Smooth muscle cell of the coronary artery (primary cell): ENCODE measurements around the gene RPL22L1. TPM values are rescaled to one million over a fixed set of nuclear protein-coding genes. Genes with fewer than 3 reads are reported as not detected.

Experiments used
- total RNA-seq: library from RNA; depleted of rRNA; stranded (reverse); fragments of >200 nt; gene quantifications from 2 replicates; pipeline ENCODE4 v1.2.3, GENCODE V29; 2014; ENCODE audit warnings: low replicate concordance

RPL22L1 gene
- 12.2 and 88.0 TPM in 2 replicates for total RNA-seq

GRCh38 chr3:170869645-170870593 is at the start of gene RPL22L1:
RPL22L1 (minus strand) TSS chr3:170870195; CDS start chr3:170870167, 28 bp downstream.

DNA sequence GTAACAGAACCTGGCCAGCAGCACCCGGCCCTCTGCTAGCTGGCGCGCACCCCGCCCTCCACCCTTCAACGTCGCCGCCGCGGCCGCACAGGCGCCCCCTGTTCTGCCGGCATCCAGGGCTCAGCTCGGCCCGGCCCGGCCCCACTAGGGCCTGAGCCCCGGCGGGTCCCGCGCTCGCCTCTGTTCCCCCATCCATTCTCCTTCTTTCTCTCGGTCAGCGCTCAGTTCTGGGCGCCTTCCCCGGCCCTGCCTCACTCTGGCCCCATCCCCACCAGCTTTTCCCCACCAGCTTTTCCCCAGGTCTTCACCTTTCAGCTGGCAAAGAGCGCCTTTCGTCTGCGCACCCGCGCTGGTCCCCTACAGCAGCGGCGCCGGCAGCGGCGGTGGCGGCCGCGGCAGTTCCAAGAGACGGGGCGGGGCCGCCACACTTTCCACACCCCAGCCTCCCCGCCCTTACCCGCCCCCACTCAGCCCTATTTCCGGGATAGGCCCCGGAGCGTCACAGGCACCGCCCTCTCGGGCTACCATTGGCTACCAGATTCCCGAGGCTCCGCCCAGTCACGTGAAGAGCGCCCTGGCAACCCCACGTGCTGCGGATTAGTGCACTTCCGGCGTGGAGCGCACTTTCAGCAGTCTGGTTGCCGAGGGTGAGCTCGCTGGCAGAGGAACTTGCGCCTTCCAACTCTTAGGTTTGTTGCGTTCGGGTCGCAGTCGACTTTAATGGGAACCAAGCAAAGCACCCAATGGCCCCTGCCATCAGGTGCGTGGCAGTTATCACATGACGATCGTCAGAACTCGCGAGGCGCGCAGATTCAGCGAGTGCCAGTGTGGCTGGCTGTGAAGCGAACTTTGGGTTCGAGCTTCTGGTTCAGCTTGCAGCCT is 38.5 kb upstream of the RPL22L1 start, which contains the start of gene EIF5A2:
Gene EIF5A2 (minus strand): TSS at position 403 of the 882 bp plus-strand sequence. CDS start 831 bp downstream, outside the sequence.

Other genes starting within 250 kb of the RPL22L1 start
- gene EIF5A2, start 38.4 kb upstream of the RPL22L1 start, total RNA-seq, result 6.5 and 10.9 TPM in 2 replicates
- gene SLC2A2, start 156.5 kb upstream of the RPL22L1 start, total RNA-seq, result not detected in 2 replicates